Measurements from ENCODE around the gene RAPGEF6.

DNA sequence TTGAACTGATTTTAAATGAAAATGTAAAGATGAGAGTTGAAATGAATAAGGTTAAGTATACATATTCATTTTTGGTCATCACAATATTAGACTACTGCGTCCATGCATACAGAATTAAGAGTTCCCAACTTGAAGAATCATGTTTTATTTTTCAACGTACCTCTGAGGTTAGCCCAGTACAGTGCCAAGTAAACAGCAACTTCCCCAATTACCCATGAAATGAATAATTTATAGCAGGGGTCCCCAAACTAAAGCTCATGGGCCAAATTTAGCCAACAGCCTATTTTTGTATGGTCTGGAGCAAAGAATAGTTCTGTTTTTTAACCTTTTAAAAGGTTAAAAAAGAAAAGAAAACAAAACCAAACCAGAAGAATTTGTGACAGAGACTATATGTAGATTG is 203.2 kb downstream of the RAPGEF6 start:
- TF ChIP-seq, protein P1, sequence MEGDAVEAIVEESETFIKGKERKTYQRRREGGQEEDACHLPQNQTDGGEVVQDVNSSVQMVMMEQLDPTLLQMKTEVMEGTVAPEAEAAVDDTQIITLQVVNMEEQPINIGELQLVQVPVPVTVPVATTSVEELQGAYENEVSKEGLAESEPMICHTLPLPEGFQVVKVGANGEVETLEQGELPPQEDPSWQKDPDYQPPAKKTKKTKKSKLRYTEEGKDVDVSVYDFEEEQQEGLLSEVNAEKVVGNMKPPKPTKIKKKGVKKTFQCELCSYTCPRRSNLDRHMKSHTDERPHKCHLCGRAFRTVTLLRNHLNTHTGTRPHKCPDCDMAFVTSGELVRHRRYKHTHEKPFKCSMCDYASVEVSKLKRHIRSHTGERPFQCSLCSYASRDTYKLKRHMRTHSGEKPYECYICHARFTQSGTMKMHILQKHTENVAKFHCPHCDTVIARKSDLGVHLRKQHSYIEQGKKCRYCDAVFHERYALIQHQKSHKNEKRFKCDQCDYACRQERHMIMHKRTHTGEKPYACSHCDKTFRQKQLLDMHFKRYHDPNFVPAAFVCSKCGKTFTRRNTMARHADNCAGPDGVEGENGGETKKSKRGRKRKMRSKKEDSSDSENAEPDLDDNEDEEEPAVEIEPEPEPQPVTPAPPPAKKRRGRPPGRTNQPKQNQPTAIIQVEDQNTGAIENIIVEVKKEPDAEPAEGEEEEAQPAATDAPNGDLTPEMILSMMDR (IDR thresholded peaks at IDR 0.05): no peak
- TF ChIP-seq ZFX (IDR thresholded peaks at IDR 0.05; ENCODE audit: borderline replicate concordance): no peak
